ENCODE measurements around the gene RPS6KA3.
"Not testable (repeated sequence)": the region's sequence is repeated elsewhere in the genome, so short reads cannot be mapped to it uniquely, and the experiment has no call there.

The RPS6KA3 gene

GRCh38 chrX:20141281-20142220 lies 125.2 kb downstream of the RPS6KA3 start, which contains the start of gene EIF1AX:
Gene EIF1AX (minus strand): TSS chrX:20141838. CDS start chrX:20141640, 198 bp downstream.
- peak; percentile 97 for DNase-seq

- DNase-seq = no peak
Observed at GRCh38 chrX:20140420-20140819, 126.3 kb downstream of the RPS6KA3 start.

GRCh38 chrX:20139966-20140365 lies 126.7 kb downstream of the RPS6KA3 start:
- DNase-seq = peak; percentile 18

- DNase-seq = no peak
Observed at GRCh38 chrX:20135944-20136343, 130.8 kb downstream of the RPS6KA3 start.

GRCh38 chrX:20132666-20133065 lies 134.0 kb downstream of the RPS6KA3 start:
- DNase-seq = no peak

GRCh38 chrX:20130357-20130756 lies 136.4 kb downstream of the RPS6KA3 start:
- peak; percentile 34 for DNase-seq

- no peak for DNase-seq
Observed at GRCh38 chrX:20129547-20129946, 137.2 kb downstream of the RPS6KA3 start.

- DNase-seq = no peak
Observed at GRCh38 chrX:20128670-20129069, 138.0 kb downstream of the RPS6KA3 start.

GRCh38 chrX:20127440-20127839 lies 139.3 kb downstream of the RPS6KA3 start:
- not testable (repeated sequence) for DNase-seq

GRCh38 chrX:20126833-20127232 lies 139.9 kb downstream of the RPS6KA3 start:
- DNase-seq = not testable (repeated sequence)

- DNase-seq = no peak
Observed at GRCh38 chrX:20124964-20125363, 141.7 kb downstream of the RPS6KA3 start.

- no peak for DNase-seq
Observed at GRCh38 chrX:20118065-20118824, 148.5 kb downstream of the RPS6KA3 start.

GRCh38 chrX:20116577-20117240 lies 150.0 kb downstream of the RPS6KA3 start, which contains the start of gene MAP7D2:
Gene MAP7D2 (minus strand): TSS chrX:20116907. CDS start chrX:20116879, 28 bp downstream.
- DNase-seq = no peak

- DNase-seq = no peak
Observed at GRCh38 chrX:20116087-20116576, 150.6 kb downstream of the RPS6KA3 start.

- no peak for DNase-seq
Observed at GRCh38 chrX:20112022-20112774, 154.5 kb downstream of the RPS6KA3 start.

- DNase-seq = no peak
Observed at GRCh38 chrX:20111271-20111670, 155.4 kb downstream of the RPS6KA3 start.

GRCh38 chrX:20101934-20102581 lies 164.7 kb downstream of the RPS6KA3 start:
- no peak for DNase-seq
